SK-N-MC (cell line): ENCODE data around the gene TRIM37.

Experiments
- DNase-seq: peaks from one replicate; pipeline ENCODE4 v3.0.0-alpha.2; 2011; ENCODE audit warnings: low read depth, low spot score
- H3K27ac ChIP-seq: fragments of 200-600 bp; sonication (generic); 2 replicates; pipeline ENCODE4 v1.5.1; 2016; ENCODE audit warnings: mixed run types
- H3K36me3 ChIP-seq: fragments of 200-600 bp; sonication (generic); 2 replicates; pipeline ENCODE4 v1.6.1; 2017; ENCODE audit warnings: antibody characterized with exemption, low read length, mixed read lengths; ENCODE audit not compliant: insufficient read depth
- H3K4me3 ChIP-seq: fragments of 200-600 bp; sonication (generic); 2 replicates; pipeline ENCODE4 v1.5.1; 2016
- H3K9ac ChIP-seq: fragments of 200-600 bp; sonication (generic); 2 replicates; pipeline ENCODE4 v1.8.0; 2017; ENCODE audit warnings: mixed run types, mixed read lengths; ENCODE audit not compliant: insufficient read length
- H3K9me3 ChIP-seq: fragments of 200-600 bp; sonication (generic); 2 replicates; pipeline ENCODE4 v1.6.1; 2017; ENCODE audit warnings: low read depth, mild to moderate bottlenecking, antibody characterized with exemption, low read length, moderate library complexity, mixed read lengths
- EZH2 ChIP-seq: fragments of 200-600 bp; sonication (generic); IDR thresholded peaks from one replicate; pipeline ENCODE4 v1.6.1; 2017; ENCODE audit warnings: antibody characterized with exemption
- FOXP2 ChIP-seq: optimal IDR thresholded peaks from 2 replicates; pipeline ENCODE3; 2011; ENCODE audit warnings: mild to moderate bottlenecking, moderate library complexity; ENCODE audit not compliant: insufficient read depth; ENCODE audit errors: extremely low read length, control extremely low read depth
- POLR2AphosphoS5 ChIP-seq: IDR thresholded peaks from 2 replicates; pipeline ENCODE4 v1.6.1; 2012; ENCODE audit warnings: mild to moderate bottlenecking, low read depth, low read length, borderline replicate concordance

Gene TRIM37

DNA sequence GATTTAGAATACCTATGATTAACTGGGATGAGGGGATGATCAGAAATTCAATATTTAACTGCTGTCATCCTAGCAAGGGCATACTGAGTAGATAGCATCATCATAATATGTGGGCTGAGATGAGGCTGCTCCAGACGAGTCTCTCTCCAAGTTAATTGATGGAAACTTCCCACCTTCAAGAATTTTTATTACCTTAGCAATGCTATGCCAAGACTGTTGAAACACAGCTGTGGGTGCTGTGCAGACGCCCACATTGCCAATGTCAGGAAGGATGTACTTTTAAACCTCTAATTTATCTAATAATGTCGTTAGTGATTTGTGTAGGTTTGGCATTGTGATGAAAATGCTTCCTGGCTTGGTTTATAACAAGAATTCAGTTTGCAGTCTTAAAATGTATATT, 170.4 kb downstream of the TRIM37 start:
- TF ChIP-seq FOXP2, result no peak
- TF ChIP-seq EZH2, result no peak
- TF ChIP-seq POLR2AphosphoS5, result no peak
- no peak overlapping the region for H3K27ac ChIP-seq
- H3K9me3 ChIP-seq, result no peaks in the 10 kb centered on the region
- H3K4me3 ChIP-seq, result no peak overlapping the region
- H3K9ac ChIP-seq, result no peak overlapping the region
- H3K36me3 ChIP-seq, result no peaks in the 10 kb centered on the region
- no peak for DNase-seq

DNA sequence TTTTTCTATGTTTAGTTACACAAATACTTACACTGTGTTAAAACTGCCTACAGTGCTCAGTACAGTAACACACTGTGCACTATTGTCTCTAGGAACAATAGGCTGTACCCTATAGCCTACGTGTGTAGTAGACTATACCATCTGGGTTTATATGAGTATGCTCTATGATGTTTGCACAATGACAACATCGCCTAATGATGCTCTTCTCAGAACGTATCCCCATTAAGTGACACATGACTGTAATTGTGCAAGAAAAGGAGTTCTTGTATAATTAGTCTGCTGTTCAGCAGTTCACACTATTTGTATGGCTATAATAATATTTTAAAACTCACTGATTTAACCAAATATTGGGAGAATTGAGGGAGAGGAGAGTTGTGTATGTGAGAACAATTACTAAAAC, 173.7 kb downstream of the TRIM37 start:
- no peak for TF ChIP-seq FOXP2
- TF ChIP-seq POLR2AphosphoS5, result no peak
- TF ChIP-seq EZH2, result no peak
- DNase-seq, result no peak
- Histone ChIP-seq H3K27ac (no peak overlapping the region), H3K4me3 (no peak overlapping the region), H3K36me3 (no peaks in the 10 kb centered on the region), H3K9me3 (no peaks in the 10 kb centered on the region), H3K9ac (no peak overlapping the region)
